Endothelial cell of umbilical vein (primary cell): ENCODE results near the gene RSBN1. TPM values are rescaled to one million over a fixed set of nuclear protein-coding genes. Genes with fewer than 3 reads are reported as not detected.

ENCODE experiments used
- BruUV-seq: library from RNA; stranded (reverse); fragments of 400-500 nt; replicated peaks from 2 replicates; lab custom pipeline; 2021; lab: Mats Ljungman, UMichigan
- CTCF ChIA-PET: fragments of 300-600, 350-600 bp; sonication (Branson Sonifier 250); formaldehyde crosslinking; loops from one replicate; lab custom pipeline; 2021; ENCODE audit warnings: antibody characterized with exemption, inconsistent platforms; lab: Charles Lee
- POLR2A ChIA-PET: fragments of 300-600, 350-600 bp; sonication (Branson Sonifier 250); formaldehyde crosslinking; loops from one replicate; lab custom pipeline; 2021; ENCODE audit warnings: antibody characterized with exemption, inconsistent platforms; lab: Charles Lee
- DNase-seq: peaks from one replicate; pipeline ENCODE4 v3.0.0-alpha.2; 2011; ENCODE audit warnings: low read depth, low spot score
- FAIRE-seq: peaks from 2 replicates; lab custom pipeline; 2011; peaks lifted over from hg19 to GRCh38; lab: Jason Lieb, UNC
- H2AFZ ChIP-seq: 2 replicates; pipeline ENCODE4 v1.6.0; 2012; ENCODE audit warnings: low read depth, low read length, control low read depth, inconsistent platforms
- H3K27ac ChIP-seq: 2 replicates; pipeline ENCODE4 v1.5.1; 2011; ENCODE audit warnings: low read depth, mild to moderate bottlenecking, control low read depth, low read length, moderate library complexity; ENCODE audit not compliant: insufficient read depth
- H3K27me3 ChIP-seq, 2 experiments: 2 replicates each; pipeline versions ENCODE4 v1.6.0 to v1.6.1; 2011; ENCODE audit warnings: low read length in 2 of 2, mixed read lengths in 1 of 2; ENCODE audit not compliant: control insufficient read depth in 2 of 2, insufficient read depth in 2 of 2
- H3K36me3 ChIP-seq, 2 experiments: 2 replicates in 1 of 2; 3 replicates in 1 of 2; pipeline ENCODE4 v1.5.1; 2011; ENCODE audit warnings: low read length in 2 of 2, mild to moderate bottlenecking in 1 of 2, moderate library complexity in 1 of 2; ENCODE audit not compliant: control insufficient read depth in 2 of 2, insufficient read depth in 2 of 2; ENCODE audit errors: extremely low read depth in 1 of 2
- H3K4me1 ChIP-seq: 3 replicates; pipeline ENCODE4 v1.5.1; 2011; ENCODE audit warnings: mild to moderate bottlenecking, low read length; ENCODE audit not compliant: control insufficient read depth, insufficient read depth; ENCODE audit errors: extremely low read depth
- H3K4me2 ChIP-seq: 2 replicates; pipeline ENCODE4 v1.6.1; 2011; ENCODE audit warnings: low read length, control low read depth, mixed read lengths; ENCODE audit not compliant: insufficient read depth
- H3K4me3 ChIP-seq, 3 experiments: fragments of 200-600 bp in 1 of 3; sonication (generic), shearing (Covaris generic) in 1 of 3; replicated peaks in 1 of 3; 2 replicates each; pipeline ENCODE4 v1.5.1; 2011 to 2016; ENCODE audit warnings: control low read depth in 3 of 3, low read length in 3 of 3, mild to moderate bottlenecking in 2 of 3, inconsistent platforms in 1 of 3, low read depth in 1 of 3, moderate library complexity in 1 of 3; ENCODE audit not compliant: insufficient read depth in 1 of 3
- H3K79me2 ChIP-seq: 2 replicates; pipeline ENCODE4 v1.6.0; 2012; ENCODE audit warnings: low read length, inconsistent platforms; ENCODE audit not compliant: control insufficient read depth, insufficient read depth
- H3K9ac ChIP-seq: replicated peaks from 2 replicates; pipeline ENCODE3; 2011; ENCODE audit warnings: low read length, control low read depth; ENCODE audit not compliant: insufficient read depth; ENCODE audit errors: extremely low read depth
- H3K9me1 ChIP-seq: replicated peaks from 3 replicates; pipeline ENCODE4 v1.6.0; 2011; ENCODE audit warnings: mild to moderate bottlenecking, low read length; ENCODE audit not compliant: control insufficient read depth, insufficient read depth; ENCODE audit errors: extremely low read depth
- H3K9me3 ChIP-seq: replicated peaks from 2 replicates; pipeline ENCODE4 v1.5.1; 2012; ENCODE audit warnings: low read length, inconsistent platforms; ENCODE audit not compliant: control insufficient read depth, insufficient read depth
- H4K20me1 ChIP-seq: replicated peaks from 2 replicates; pipeline ENCODE3; 2011; ENCODE audit warnings: mild to moderate bottlenecking, low read length; ENCODE audit not compliant: control insufficient read depth, insufficient read depth; ENCODE audit errors: extremely low read depth
- EZH2 ChIP-seq: IDR thresholded peaks from 2 replicates; pipeline ENCODE4 v1.6.1; 2012; ENCODE audit warnings: borderline replicate concordance, low read depth, mild to moderate bottlenecking, moderate library complexity, low read length, inconsistent platforms; ENCODE audit not compliant: severe bottlenecking
- FOS ChIP-seq: IDR thresholded peaks from 2 replicates; pipeline ENCODE4 v1.6.1; 2011; ENCODE audit warnings: mild to moderate bottlenecking, low read length, moderate library complexity, borderline replicate concordance; ENCODE audit not compliant: insufficient read depth
- GATA2 ChIP-seq: IDR thresholded peaks from 2 replicates; pipeline ENCODE4 v1.7.0; 2011; ENCODE audit warnings: low read depth, mild to moderate bottlenecking, moderate library complexity, mixed read lengths, low read length; ENCODE audit not compliant: insufficient read length, insufficient read depth
- JUN ChIP-seq: IDR thresholded peaks from 2 replicates; pipeline ENCODE4 v1.6.1; 2011; ENCODE audit warnings: borderline replicate concordance, low read depth; ENCODE audit not compliant: insufficient read length, insufficient read depth
- MYC ChIP-seq: IDR thresholded peaks from one replicate; pipeline ENCODE4 v1.6.1; 2011; ENCODE audit warnings: mild to moderate bottlenecking, low read depth, low read length
- POLR2A ChIP-seq: IDR thresholded peaks from 2 replicates; pipeline ENCODE4 v1.6.1; 2012; ENCODE audit warnings: low read depth, mild to moderate bottlenecking, control low read depth, low read length
- POLR2AphosphoS5 ChIP-seq: IDR thresholded peaks from 2 replicates; pipeline ENCODE4 v1.6.1; 2012; ENCODE audit warnings: low read depth, mild to moderate bottlenecking, control low read depth, low read length, moderate library complexity; ENCODE audit not compliant: insufficient read depth
- dilution Hi-C: fragments of 300-500 bp; cut with MboI; formaldehyde crosslinking; loops from one replicate; pipeline ENCODE4 v1.15.0; 2019; ENCODE audit warnings: low sequenced_read_pairs; ENCODE audit not compliant: extremely low pct_ligation_motif_present
- intact Hi-C: fragments of 100-400 bp; cut with micrococcal nuclease; formaldehyde crosslinking; loops from one replicate; pipeline ENCODE4 v1.10.0; 2022
- polyA plus RNA-seq, 4 experiments: library from polyadenylated mRNA; depleted of rRNA in 3 of 4; stranded (reverse) in 3 of 4; unstranded in 1 of 4; fragments of >200 nt; gene quantifications; 2 replicates each; pipeline versions ENCODE4 v1.2.1 to v1.2.3, GENCODE V29; 2011 to 2012; ENCODE audit warnings: missing spikeins in 1 of 4
- total RNA-seq: library from RNA; stranded (reverse); gene quantifications from 2 replicates; pipeline ENCODE4 v1.2.3, GENCODE V29; 2021
- TF ChIP-seq, protein P1 (sequence below), 2 donors: IDR thresholded peaks; 1 replicate in 1 of 2; 2 replicates in 1 of 2; pipeline ENCODE4 v1.5.1; 2011; ENCODE audit warnings: low read length in 2 of 2, mild to moderate bottlenecking in 2 of 2, moderate library complexity in 2 of 2, control low read depth in 1 of 2, inconsistent platforms in 1 of 2, low read depth in 1 of 2; ENCODE audit not compliant: insufficient read depth in 1 of 2; ENCODE audit errors: extremely low read depth in 1 of 2
- TF ChIP-seq, protein P2 (sequence below): IDR thresholded peaks from 2 replicates; pipeline ENCODE4 v1.6.1; 2011; ENCODE audit not compliant: insufficient read depth, insufficient read length

The RSBN1 gene
- total and polyA plus RNA-seq, 2 donors (not counting 3 experiments of a cell fraction or from before 2014, with no cell fraction given), result 4.0 to 13.4 TPM

DNA sequence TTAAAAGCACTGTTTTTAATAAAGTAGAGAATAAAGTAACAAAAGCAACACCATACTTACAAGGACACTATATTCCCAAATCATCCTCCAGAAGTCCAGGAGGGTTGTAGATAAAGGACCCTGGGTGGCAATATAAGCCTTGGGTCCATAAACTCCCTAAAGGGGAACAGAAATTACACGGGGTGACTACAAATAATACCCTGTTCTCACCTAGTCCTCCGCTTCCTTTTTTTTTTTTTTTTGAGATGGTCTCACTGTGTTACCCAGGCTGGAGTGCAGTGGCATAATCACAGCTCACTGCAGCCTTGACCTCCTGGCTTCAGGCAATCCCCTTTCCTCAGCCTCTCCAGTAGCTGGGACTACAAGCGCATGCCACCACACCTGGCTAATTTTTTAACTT lies 46.1 kb upstream of the RSBN1 start:
- H3K4me1 ChIP-seq, result peaks cover 14% of the 10 kb centered on the region

More for the DNA sequence above, 46.1 kb upstream of the RSBN1 start:
- DNase-seq, result no peak
- intact Hi-C loops (no loop called here), dilution Hi-C loops (no loop called here)
- no peaks in the 10 kb centered on the region for H3K9me3 ChIP-seq
- H3K4me3 ChIP-seq, result no peak overlapping the region
- H4K20me1 ChIP-seq, result no peaks in the 10 kb centered on the region
- no peaks in the 10 kb centered on the region for H3K9me1 ChIP-seq
- H3K27me3 ChIP-seq, result no peaks in the 10 kb centered on the region
- H3K27ac ChIP-seq, result no peak overlapping the region
- FAIRE-seq, result no peak
- H3K79me2 ChIP-seq, result no peaks in the 10 kb centered on the region
- no peak overlapping the region for H3K9ac ChIP-seq
- POLR2A ChIA-PET, result no interaction called here
- CTCF ChIA-PET, result interaction anchor here (1.6 kb wide), 1 partner anchor 8 kb away, joined by 7 read pairs; no protein-coding TSS in a partner anchor
- TF ChIP-seq GATA2 (no peak), POLR2AphosphoS5 (no peak), EZH2 (no peak), POLR2A (no peak), FOS (no peak), JUN (no peak), MYC (no peak)
- TF ChIP-seq, protein P1, sequence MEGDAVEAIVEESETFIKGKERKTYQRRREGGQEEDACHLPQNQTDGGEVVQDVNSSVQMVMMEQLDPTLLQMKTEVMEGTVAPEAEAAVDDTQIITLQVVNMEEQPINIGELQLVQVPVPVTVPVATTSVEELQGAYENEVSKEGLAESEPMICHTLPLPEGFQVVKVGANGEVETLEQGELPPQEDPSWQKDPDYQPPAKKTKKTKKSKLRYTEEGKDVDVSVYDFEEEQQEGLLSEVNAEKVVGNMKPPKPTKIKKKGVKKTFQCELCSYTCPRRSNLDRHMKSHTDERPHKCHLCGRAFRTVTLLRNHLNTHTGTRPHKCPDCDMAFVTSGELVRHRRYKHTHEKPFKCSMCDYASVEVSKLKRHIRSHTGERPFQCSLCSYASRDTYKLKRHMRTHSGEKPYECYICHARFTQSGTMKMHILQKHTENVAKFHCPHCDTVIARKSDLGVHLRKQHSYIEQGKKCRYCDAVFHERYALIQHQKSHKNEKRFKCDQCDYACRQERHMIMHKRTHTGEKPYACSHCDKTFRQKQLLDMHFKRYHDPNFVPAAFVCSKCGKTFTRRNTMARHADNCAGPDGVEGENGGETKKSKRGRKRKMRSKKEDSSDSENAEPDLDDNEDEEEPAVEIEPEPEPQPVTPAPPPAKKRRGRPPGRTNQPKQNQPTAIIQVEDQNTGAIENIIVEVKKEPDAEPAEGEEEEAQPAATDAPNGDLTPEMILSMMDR (IDR thresholded peaks at IDR 0.05; ENCODE audit: extremely low read depth in 1 of 2, insufficient read depth in 1 of 2, low read depth in 1 of 2, low read length in 2 of 2), result no peak
- TF ChIP-seq, protein P2, sequence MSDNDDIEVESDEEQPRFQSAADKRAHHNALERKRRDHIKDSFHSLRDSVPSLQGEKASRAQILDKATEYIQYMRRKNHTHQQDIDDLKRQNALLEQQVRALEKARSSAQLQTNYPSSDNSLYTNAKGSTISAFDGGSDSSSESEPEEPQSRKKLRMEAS, result no peak
- no TSS peak for BruUV-seq
- no peaks in the 10 kb centered on the region for H3K36me3 ChIP-seq
- H3K4me2 ChIP-seq, result no peak overlapping the region
- no peak overlapping the region for H2AFZ ChIP-seq
